NOMO-1 treated with DMSO at 0.1 percent for 48 hours (cell line): ENCODE results near the gene PPTC7.
A peak's percentile ranks its signal among the peaks of the same experiment; 100 is the strongest.
"Not testable (repeated sequence)": the region's sequence is repeated elsewhere in the genome, so short reads cannot be mapped to it uniquely, and the experiment has no call there.

ENCODE experiments used
- DNase-seq: peaks from one replicate; lab custom pipeline; 2025; ENCODE audit not compliant: unreplicated experiment; lab: John Stamatoyannopoulos, UW

PPTC7 gene

GRCh38 chr12:110562386-110562785 lies 20.7 kb downstream of the PPTC7 start:
- DNase-seq: peak; percentile 54

GRCh38 chr12:110561471-110562201 lies 21.5 kb downstream of the PPTC7 start:
- DNase-seq: no peak

- DNase-seq: no peak
These were observed 22.2 kb downstream of the PPTC7 start for GRCh38 chr12:110560946-110561345.

- DNase-seq: no peak
These were observed 23.1 kb downstream of the PPTC7 start for GRCh38 chr12:110560048-110560447.

GRCh38 chr12:110558945-110559344 lies 24.2 kb downstream of the PPTC7 start:
- DNase-seq: not testable (repeated sequence)

GRCh38 chr12:110557300-110557699 lies 25.8 kb downstream of the PPTC7 start:
- no peak for DNase-seq

- DNase-seq: no peak
These were observed 26.4 kb downstream of the PPTC7 start for GRCh38 chr12:110556705-110557104.

- DNase-seq: peak; percentile 79
These were observed 27.3 kb downstream of the PPTC7 start for GRCh38 chr12:110555577-110556406.

GRCh38 chr12:110554184-110554583 lies 28.9 kb downstream of the PPTC7 start:
- no peak for DNase-seq

GRCh38 chr12:110550981-110551380 lies 32.1 kb downstream of the PPTC7 start:
- no peak for DNase-seq

- DNase-seq: no peak
These were observed 33.4 kb downstream of the PPTC7 start for GRCh38 chr12:110549716-110550115.

GRCh38 chr12:110548678-110549077 lies 34.4 kb downstream of the PPTC7 start:
- DNase-seq: no peak

- DNase-seq: no peak
These were observed 36.0 kb downstream of the PPTC7 start for GRCh38 chr12:110547090-110547489.

GRCh38 chr12:110546339-110546738 lies 36.8 kb downstream of the PPTC7 start:
- peak; percentile 54 for DNase-seq

- no peak for DNase-seq
These were observed 37.3 kb downstream of the PPTC7 start for GRCh38 chr12:110545812-110546211.

GRCh38 chr12:110545259-110545658 lies 37.9 kb downstream of the PPTC7 start:
- DNase-seq: peak; percentile 85

GRCh38 chr12:110543965-110544364 lies 39.2 kb downstream of the PPTC7 start:
- no peak for DNase-seq

GRCh38 chr12:110543252-110543959 lies 39.7 kb downstream of the PPTC7 start:
- DNase-seq: no peak

GRCh38 chr12:110540048-110540447 lies 43.1 kb downstream of the PPTC7 start:
- no peak for DNase-seq

GRCh38 chr12:110538869-110539622 lies 44.1 kb downstream of the PPTC7 start:
- DNase-seq: no peak
